Activated CD4-positive, alpha-beta T cell treated with anti-CD3 and anti-CD28 coated beads for 4 hours (primary cell): Measurements from ENCODE around the gene ALX4.

Source experiments
- DNase-seq, 2 donors: peaks; one replicate each; pipeline ENCODE4 v3.0.0-alpha.2; 2020

ALX4 gene

DNA sequence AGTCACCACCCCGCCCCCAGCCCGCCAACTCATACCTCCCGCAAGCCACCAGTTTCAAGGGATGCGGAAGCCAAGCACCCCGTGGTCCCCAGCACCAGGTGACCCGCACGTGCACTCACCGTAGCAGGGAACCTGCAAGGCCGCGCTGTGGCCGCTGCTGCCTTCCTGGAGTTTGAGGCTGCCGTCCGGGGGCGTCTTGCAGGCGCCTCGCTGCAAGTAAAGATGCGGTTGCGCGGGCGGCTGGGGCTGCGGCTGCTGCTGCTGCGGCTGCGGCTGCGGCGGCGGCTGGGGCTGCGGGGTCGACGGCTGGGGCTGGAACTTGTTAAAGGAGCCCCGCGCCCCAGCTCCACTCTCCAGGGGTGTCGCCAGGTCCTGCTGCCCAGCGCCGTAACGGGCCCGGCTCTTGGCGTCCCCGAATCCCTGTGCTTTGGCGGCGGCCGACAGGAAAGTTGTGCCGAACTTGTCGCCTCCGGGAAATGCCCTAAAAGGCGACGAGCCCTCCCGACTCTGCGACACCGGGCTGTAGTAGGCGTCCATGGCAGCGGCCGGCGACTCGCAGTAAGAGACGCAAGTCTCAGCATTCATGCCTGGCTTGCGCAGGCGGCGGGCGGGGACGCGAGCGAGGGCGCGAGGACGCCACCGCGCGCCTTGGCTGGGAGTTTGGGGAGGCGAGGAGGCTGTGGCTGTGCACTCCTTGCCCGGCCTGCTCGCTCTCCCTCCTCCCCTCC is at the start of gene ALX4:
TSS of gene ALX4 (minus strand) at position 662 of the 728 bp plus-strand sequence. CDS start at position 585, 77 bp downstream.
- DNase-seq = no peak

DNA sequence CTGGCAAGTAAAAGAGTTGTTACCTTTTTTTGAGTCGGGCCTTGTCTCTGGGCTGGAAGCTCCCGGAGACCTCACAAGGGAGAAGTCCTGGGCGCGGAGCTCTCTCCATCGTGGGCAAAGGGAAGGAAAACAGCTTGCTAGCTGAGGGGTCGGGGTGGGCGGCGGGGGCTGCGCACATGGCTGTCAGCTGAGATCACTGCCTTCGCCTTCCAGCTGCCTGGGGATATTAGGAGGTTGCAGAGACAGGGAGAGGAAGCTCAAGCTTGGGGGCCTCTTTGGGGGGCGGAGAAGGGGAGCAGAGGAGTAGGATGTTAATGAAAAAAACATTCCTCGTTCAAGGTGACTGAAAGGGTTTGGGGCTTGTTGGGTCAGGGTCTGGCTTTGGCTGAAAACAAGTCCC is 49.2 kb upstream of the ALX4 start:
- DNase-seq = no peak

DNA sequence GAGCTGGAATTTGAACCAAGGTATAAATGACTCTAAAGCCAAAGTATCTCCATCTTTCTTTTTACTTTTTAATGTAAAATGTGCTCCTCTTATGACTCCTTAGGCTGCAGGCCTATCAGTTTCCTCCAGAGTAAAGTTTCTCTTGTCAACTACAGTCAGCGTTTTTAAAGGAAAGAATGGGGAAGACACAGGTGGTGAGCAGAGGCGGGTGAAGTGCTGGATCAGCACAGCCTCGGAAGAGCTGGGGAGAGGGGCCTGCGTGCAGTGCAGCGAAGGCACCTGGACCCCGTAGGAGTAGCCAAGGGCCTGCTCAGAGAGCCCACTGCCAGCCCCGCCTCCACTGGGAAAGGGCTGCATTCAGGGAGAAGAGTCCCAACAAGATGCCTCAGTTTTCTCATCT is 48.8 kb upstream of the ALX4 start:
- DNase-seq = no peak

DNA sequence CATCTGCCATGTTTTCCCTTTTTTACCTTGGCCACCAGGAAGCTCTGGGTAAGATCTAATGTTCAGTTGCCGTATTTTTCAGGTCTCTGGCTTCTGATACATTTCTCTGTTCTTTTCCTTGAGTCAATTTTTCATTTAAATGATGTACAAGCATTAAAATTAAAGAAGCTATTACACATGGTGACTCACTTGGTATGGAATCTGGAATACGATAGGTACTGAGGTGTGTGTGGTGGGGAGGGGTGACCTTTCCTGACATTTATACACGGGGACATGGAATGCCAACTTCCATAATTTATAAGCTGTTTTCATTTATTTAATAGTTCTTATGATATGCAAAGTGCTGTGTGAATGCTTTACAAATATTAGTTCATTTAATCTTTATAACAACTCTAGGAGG is 47.8 kb upstream of the ALX4 start:
- DNase-seq = no peak

DNA sequence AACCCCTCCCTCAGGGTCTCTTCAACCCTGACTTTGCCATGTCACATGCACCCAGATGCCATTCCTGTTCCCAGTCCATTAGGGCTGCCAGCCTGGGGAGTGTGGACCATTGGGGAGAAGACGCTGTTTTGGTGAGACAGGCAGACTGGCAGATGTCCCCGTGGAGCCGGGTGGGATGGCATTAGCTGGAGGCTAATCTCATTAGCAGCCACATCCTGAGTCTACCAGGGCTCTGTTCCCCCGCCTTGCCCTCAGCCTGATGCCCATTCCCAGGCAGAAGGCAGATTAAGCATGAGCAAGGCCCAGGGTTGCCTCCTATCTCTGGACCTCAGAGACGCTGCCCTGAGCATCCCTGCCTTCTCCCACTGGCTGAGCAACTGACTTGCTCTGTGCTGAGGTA is 46.4 kb upstream of the ALX4 start:
- no peak for DNase-seq

DNA sequence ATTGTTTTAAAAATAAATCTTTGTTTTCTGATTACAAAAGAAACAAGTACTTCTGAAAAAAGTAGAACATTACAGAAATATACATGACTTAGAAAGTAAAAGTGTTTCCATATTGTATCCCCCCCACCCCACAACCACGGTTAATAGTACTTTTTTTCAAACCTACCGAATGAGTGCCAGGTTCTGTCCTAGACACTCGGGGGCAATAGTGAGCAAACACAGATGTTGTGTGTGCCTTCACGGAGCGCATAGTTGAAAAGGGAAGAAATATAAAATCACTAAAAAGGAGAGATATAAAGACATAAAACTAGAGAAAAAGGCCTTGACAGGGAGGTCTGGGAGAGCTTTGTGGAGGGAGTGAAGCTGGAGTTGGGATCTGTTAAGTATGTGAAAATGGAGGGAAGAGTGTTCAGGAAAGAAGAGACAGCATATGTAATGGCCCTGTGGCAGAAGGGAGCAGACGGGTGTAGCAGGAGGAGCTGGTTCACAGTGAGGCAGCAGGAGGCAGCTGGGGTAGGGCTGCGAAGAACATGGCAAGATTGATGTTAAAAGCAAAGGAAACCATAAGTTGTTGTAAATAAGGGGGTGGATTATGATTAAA is 42.1 kb upstream of the ALX4 start:
- no peak for DNase-seq

DNA sequence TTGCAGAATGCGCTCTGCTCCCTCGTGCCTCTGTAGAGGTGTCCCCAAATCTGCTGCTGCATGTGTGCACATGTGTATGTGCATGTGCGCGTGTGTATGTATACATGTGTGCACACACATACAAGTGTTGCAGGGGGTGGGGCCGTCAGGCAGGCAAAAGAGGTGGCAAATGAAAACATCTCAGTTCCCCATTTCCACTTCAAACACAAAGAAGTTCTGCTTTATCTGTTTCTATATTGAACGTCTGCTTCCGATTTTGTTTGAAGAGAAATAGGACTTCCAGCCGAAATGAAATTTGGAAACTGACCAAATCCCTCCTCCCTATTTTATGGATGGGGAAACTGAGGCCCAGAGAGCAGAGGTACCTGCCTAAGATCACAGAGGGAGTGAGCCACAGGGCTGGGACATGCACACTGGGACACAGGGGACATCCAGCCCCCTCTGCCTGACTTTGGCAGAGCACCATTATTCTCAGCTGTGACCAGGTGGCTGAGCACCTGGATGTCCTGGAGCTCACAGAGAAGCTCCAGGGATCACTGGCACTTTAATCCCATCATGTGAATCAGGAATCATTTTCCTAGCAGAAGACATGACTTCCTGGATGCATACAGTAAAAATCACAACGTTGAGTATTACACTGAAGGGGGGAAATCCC is 41.2 kb upstream of the ALX4 start:
- no peak for DNase-seq

DNA sequence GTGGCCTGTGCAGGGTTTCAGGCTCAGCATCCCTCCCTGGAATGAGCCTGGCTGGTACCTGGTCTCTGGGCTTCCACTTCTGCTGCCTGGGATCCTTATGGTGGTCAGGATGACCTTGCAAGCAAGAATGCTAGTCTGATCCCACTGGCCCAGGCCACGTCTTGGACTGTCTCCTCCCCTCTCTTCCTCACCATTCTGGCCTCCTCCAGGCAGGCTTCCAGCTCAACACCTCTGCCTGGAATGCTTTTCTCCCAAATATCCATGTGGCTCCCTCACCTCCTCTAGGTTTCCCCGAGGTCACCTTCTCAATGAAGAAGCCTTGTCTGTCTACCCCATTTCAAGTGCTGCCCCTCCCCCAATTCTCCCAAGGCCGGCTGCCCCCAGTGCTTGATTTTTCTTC is 39.4 kb upstream of the ALX4 start:
- DNase-seq = no peak

DNA sequence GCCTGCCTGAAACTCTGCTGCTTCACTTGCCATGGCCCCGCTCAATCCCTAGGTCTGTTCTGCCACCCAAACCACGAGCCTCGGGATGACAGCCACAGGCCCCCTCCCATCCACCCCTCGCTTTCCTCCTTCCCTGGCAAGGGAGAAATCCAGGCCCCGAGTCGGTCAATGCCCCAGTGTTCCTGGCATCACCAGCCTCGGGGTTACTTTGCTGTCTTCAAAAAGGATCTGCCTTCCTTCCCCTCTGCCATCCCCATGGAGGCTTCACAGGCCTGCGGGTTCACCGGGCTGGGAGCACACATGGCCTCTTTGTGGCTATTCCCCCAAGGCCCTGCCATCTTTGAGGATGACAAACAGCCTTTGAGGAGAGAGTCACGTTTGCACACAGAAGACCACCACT is 38.8 kb upstream of the ALX4 start:
- DNase-seq = no peak

DNA sequence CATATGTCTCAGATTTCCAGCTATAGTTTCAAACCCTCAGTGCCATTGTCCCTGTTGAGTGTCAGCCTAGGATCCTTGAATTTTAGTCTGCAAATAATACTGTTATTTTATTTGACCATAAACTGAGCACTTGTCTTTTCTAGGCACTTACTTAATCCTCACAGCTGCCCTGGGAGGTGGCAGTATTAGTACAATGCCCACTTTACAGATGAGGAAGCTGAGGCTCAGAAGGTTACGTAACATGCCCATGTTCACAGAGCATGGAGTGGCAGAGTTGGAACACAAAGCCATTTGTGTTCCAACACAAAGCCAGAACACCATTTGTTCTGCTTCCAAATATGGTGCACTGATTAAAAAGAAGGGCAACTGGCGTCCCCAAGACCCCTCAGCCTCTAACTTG is 38.2 kb upstream of the ALX4 start:
- no peak for DNase-seq

DNA sequence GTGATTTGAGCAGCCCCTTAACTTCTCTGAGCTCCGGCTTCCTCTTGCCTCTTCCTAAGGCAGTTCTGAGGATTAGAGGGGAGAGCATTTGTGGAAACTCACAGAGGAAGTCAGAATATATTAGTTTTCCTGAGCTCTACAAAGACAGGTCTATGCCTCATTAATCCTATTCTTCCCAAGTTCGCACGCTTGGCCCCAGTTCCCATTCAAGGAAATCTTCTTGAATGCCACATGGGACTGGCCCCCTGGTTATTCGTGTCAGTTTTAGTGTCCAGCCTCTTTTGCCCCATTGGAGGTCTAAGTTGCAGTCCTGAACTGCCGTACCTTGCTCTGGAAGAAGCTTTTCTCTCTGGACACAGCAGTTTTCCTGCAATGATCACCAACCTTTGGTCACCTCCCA is 37.6 kb upstream of the ALX4 start:
- DNase-seq = no peak

DNA sequence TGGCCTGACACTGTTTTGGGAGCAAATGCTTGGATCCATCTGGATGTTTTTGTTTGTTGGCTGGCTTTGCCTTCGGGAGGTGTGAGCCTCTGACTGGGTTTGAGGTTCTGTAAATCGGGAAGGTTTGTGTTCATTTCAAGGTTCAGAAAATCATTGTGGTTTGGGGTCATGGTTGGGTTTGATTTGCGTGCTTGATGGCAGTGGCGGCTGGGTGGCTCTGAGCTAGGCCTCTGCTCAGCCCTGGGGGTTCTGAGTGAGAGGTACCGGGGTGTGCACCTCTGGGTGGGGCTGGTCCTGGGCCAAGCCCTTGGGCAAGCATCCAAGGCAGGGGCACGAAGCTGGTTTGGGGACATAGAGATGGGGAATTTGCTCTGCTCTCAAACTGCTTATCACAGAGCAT is 37.0 kb upstream of the ALX4 start:
- no peak for DNase-seq

DNA sequence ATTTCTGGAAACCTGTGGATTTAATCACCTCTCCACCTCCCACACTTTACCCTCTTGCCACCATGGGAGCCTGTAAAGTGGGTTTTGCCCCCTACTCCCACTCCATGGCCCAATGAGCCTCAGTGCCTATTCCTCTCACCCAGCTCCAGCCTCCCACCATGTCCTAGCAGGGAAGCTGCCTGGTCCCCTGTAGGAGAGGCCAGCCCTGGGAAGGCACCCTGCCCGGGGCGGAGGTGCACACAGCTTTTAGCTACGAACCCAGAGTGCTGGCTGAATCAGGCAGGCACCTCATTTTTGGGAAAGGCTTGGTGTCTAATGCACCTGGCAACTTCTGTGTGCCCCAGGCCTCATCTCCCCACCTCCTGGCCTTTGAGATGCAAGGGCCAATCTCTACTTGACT is 35.8 kb upstream of the ALX4 start:
- DNase-seq = no peak

DNA sequence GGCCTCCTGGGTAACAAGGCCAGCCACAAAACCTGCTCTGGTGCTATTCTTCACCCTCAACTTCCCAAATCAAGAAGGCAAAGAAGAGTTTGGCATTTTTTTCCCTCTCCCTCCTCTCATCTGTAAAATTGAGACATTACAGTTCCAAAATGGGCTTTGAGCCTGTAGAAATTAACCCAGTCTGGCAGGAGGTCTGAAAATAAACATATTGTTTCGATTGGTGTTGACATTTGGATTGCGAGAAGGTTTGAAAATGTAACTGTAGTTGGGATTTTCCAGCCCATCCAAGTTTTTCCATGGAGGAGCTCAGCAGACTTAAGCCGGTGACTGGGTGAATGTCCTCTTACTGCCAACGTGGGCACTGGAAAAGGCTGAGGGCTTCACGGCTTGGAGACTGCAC is 35.0 kb upstream of the ALX4 start:
- DNase-seq = no peak

DNA sequence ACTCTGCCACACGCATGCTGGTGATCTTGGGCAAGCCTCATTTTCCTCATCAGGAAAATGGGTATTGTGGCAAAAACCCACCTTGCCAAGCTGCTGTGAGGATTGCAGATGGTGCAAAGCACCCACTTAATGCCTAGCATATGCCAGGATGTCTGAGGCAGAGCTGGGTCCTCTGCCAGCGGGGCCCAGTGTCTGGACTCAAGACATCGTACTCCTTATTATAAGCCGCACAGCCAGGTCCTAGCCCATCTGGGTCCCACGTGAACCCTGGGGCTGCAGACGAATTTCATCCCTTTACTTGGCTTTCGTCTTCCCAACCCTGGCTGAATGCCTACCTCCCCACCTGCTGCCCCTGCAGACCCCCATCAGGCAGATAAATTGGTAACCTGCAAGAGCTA is 34.5 kb upstream of the ALX4 start:
- no peak for DNase-seq

DNA sequence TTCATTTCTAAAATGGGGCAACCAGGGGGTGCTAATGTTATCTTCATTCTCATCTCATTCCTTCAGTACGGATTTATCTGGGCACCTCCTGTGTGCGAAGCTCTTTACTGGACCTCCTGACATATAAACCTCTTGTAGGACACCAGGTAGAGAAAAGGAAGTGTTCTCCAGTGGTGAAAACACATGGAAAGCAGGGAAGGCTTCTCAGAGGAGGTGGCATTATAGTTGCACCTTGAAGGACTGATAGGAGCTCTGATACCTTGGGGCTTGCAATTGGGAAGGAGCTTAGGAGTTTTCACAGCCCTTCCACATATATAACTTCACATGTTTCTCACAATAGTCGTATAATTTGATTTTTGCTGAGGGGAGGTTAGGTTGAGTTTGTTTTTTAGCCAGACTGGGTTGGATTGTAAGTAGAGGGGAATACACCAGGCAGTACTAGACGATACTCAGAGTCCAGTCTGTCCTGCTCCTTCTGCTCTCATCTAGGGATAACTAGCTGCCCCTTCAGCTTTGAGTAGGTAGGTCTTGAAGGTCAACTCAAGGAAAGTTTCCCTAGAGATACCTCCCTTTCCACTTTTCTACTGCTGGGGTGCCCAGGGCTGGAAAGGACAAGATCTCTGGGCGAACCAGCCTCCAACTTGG is 34.0 kb upstream of the ALX4 start:
- DNase-seq = no peak

DNA sequence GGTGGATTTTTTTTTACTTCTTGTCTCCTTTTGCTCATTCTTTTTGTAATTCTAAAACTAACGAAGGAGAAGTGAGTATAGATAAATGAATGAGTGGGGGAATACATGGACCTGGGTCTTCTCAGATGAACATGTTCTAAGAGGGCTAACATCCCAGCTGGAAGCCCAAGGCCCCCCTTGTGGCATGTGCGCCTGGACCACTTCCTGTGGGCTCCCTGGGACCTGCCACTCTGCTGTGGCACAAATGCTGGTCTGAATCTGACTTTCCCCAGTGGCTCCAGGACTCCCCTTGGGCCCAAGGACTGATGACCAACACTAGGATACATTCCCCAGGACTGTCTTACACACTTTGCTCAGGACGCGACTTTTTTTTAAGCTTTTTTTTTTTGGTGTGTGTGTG is 32.7 kb upstream of the ALX4 start:
- DNase-seq = no peak

DNA sequence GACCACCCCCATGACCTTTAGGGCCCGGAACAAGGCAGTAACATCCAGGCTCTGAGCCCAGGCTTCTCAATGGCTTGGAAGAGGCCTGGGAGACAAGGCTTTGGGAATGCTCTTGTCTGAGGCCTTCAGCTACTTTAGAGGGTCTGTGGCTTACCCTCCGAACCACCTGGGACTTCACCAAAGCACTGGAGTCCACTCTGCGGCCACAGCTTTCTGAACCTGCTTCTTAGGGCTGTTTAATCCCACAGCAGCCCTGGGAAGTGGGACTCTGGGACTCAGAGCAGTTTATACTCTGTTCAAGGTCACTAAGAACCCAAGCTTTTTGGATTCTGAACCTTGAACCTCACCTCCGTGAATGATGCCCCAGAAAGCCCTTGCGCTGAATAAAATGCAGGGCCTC is 30.7 kb upstream of the ALX4 start:
- DNase-seq = no peak

DNA sequence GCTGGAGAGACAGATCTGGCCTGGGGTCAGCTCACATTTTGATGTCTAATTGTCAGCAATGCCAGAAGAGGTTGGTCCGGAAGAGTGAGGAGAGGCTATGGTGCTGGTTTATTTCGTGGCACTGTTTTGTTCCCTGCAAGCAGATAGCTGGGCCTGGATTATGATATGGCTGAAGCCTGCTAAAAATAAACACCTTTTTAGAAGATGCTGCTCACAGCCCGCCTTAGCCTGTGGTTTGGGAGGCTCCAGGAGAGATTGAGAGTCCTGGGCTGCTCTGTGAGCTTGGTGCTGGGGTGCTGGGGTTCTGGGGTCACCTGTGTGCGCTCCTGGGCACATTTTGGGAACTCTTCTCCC is 29.6 kb upstream of the ALX4 start:
- no peak for DNase-seq

DNA sequence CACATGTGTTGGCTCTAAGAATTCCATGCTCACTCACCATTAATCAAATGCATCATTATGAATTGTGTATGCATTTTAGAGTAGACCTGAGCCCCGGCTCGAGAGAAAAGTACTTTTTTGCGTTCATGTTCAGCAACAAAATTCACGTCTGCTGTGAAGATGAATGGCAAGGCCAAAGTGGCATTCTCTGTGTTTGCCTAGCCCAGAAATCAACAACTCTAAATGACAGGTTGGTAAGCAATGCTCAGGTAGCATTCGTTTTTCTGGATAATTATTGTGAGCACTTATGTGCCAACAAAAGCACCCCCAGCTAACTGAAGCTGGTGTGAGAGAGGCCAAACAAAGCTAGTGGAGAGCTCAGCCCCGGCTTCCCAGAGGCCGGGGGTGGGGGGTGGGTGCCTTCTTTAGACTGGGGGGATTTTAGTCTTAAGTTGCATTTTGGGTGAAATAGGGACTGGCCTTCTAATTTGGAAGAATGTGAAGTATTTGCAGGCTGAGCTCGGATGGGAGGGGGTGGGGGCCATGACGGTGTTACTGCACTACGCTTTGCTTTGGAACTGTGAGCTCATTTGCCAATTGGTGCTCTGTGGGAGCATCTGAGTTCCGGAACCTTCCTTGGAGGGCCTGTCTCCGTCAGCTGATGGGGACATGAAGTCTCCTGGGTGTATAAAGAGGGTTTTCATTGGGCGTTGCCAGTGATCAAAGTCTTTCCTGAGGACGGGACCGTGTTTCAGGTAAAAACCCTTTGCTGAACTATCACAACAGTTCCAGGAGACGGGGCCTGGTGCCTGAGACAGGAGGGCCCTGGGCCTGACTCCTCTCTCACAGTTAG is 29.0 kb upstream of the ALX4 start:
- DNase-seq = no peak

DNA sequence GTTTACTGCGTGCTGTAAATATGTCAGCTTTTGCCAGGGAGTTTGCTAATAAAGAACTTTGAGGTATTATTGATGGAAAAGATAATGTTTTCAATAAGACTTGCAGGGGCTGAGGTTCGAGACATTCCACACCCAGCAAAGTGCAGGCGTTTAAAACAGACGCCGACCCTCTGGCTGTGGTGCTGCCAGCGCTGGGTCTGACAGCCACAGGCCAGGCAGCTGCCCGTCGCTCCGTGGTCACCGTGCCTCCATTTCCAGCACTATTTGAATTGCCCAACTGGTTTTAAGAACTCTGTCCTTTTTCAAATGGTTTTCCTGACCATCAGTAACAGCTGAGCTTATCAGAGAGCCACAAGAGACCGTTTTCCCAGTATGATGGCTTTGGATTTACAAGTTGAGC is 28.1 kb upstream of the ALX4 start:
- DNase-seq = no peak

DNA sequence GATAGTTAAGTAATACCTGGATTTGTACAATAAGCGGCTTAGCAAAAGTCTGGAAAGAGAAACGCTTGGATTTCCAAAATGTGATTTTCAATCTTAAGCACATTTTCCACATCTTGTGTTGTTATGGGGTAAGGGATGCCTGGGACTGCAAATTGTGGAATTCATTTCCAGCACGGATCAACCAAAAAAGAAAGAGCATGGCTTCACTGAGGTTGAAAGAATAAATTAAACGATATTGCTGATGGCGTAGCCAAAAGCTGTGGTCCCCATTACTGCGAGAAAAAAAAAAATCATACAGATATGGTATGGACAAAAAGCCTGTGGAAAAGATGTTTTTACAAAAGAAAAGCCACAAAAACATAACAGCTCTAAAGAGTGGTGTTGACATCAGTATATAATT is 26.0 kb upstream of the ALX4 start:
- no peak for DNase-seq

DNA sequence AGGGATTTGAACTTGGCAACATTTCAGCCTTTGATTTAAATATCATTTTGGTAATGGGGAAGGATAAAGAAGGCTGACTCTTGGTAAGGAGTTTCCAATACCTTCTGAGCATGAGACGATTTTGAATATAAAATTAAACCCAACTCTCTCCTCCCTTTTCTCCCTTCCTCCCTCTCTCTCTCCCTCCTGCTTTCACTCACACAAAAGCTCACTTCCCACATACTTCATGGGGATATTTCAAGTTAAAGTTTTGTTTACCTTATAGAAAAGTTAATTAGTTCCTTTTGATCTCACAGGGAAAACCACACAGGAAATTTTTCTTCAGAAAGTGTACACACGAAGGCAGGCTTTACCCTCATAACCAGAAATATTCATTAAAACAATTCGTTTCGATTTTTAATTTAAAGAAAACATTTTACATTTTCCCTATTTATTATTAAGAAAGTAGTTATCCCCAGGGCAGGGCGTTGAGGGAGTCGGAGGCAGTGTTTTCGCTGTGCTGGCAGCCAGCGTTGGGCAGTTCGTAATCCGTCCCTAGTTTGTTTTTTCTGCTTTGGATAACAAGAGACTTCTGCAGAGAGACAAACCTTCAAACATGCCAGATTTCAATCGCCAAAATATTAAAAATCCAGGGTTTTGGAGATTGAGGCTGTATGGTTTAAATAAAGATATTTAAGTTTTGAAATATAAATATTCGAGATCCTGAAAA is 25.3 kb upstream of the ALX4 start:
- DNase-seq = no peak
